ENCODE data around the gene OR7C1.
"Not testable (repeated sequence)": the region's sequence is repeated elsewhere in the genome, so short reads cannot be mapped to it uniquely, and the experiment has no call there.

The OR7C1 gene

DNA sequence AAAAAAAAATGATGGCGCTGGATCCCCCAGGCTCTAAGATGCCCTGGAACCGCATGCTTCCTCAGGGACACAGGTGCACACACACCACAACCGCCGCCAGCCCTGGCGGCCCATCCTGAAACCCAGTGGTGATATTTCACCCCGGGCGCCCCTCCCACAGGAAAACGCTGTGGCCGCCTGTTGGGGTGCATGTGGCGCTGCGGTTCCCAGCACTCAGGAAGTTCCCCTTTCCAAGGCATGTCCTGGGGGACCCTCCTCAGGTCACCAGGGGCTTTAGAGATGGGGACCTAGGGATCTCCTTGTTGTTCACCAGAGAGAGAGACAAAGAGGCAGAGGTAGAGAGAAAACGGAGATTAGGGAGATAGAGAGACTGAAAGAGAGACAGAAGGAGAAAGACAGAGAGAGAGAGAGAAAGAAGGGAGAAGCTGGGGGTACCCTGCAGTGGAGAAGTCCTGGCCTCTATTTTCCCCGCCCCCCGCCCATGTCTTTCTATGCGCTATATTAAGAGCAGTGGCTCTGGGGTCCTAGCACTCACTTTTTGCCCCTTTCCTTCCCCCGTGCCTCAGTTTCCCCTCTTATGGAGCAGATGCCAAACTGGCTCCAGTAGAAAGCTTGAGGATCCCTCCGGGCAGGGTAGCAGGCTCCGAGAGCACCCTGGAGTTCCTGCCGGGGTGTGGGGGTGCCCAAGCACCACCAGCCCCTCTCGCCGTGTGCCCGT lies 59.0 kb downstream of the OR7C1 start:
- Histone ChIP-seq H3K27ac (no peak overlapping the region), H3K4me2 (peak overlapping the region; percentile 83), H4K20me1 (peaks cover 9% of the 10 kb centered on the region)

DNA sequence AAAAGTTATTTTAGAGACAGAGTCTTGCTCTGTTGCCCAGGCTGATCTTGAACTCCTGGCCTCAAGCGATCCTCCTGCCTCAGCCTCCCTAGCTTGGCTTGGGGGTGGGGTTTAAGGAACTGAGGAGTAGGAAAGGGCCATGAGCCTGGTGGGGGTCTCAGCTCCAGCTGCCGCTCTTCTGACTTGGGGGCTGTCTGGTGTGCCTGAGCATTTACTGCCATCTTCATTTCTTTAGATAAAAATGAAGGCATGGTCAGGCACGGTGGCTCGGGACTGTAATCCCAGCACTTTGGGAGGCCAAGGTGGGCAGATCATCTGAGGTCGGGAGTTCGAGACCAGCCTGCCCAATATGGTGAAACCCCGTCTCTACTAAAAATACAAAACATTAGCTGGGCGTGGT lies 59.7 kb downstream of the OR7C1 start:
- Histone ChIP-seq H3K4me1 (peaks cover 72% of the 10 kb centered on the region), H3K4me3 (peak overlapping the region; percentile 55), H3K4me2 (peak overlapping the region; percentile 83)
- not testable (repeated sequence) for H3K27ac ChIP-seq, H4K20me1 ChIP-seq, H3K36me3 ChIP-seq, H3K27me3 ChIP-seq, H3K9me3 ChIP-seq, H3K9ac ChIP-seq

More for the DNA sequence above, 59.0 kb downstream of the OR7C1 start:
- Histone ChIP-seq H3K9ac (no peak overlapping the region; the same call in 1 of the 2 replicates), H3K27me3 (no peaks in the 10 kb centered on the region; the same call in 1 of the 2 replicates), H3K4me1 (peaks cover 69% of the 10 kb centered on the region), H3K4me3 (peak overlapping the region; percentile 55), H3K9me3 (no peaks in the 10 kb centered on the region), H3K36me3 (no peaks in the 10 kb centered on the region)
- TF ChIP-seq Cebpa-rat (IDR thresholded peaks at IDR 0.05), result no peak

DNA sequence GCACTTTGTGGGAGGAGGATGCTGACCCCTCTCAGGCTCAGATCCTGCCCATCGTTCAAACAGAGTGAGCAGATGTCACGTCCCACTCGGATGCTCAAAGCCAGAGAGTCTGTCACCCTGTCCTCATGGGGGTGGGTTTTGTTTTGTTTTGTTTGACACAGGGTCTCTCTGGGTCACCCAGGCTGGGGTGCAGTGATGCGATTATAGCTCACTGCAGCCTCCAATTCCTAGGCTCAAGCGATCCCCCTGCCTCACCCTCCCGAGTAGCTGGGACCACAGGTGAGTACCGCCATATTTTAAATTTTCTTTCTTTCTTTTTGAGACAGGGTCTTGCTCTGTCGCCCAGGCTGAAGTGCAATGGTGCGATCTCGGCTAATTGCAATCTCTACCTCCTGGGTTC lies 60.6 kb downstream of the OR7C1 start:
- TF ChIP-seq Cebpa-rat (IDR thresholded peaks at IDR 0.05), result no peak
- no peak overlapping the region for H3K9ac ChIP-seq
- H4K20me1 ChIP-seq, result peaks cover 9% of the 10 kb centered on the region

DNA sequence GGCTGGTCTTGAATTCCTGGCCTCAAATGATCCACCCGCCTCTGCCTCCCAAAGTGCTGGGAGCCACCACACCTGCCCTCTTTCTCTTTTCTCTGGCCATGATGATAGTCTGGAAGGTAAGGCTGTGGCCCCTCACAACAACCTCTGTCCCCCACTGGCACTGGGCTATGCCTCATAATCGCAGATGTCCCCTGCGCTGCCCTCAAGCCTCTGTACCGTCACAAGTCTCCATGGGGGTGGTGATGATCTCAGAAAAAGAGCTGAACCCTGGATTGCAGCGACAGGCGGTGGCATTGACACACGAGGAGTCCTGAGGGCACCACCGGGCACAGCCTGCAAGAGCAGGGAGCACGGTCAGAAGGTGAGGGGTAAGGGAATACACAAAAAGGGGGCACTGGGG lies 61.3 kb downstream of the OR7C1 start:
- not testable (repeated sequence) for H3K36me3 ChIP-seq, H3K4me3 ChIP-seq, H3K27me3 ChIP-seq, H3K27ac ChIP-seq, H4K20me1 ChIP-seq, H3K9me3 ChIP-seq, H3K9ac ChIP-seq
- Histone ChIP-seq H3K4me1 (peaks cover 61% of the 10 kb centered on the region), H3K4me2 (peak overlapping the region; percentile 83)

More for the DNA sequence above, 60.6 kb downstream of the OR7C1 start:
- H3K4me2 ChIP-seq, result peak overlapping the region; percentile 83
- H3K4me1 ChIP-seq, result peaks cover 68% of the 10 kb centered on the region
- no peak overlapping the region for H3K4me3 ChIP-seq
- H3K36me3 ChIP-seq, result no peaks in the 10 kb centered on the region
- H3K27me3 ChIP-seq, result no peaks in the 10 kb centered on the region; the same call in 1 of the 2 replicates
- H3K27ac ChIP-seq, result no peak overlapping the region
- no peaks in the 10 kb centered on the region for H3K9me3 ChIP-seq

DNA sequence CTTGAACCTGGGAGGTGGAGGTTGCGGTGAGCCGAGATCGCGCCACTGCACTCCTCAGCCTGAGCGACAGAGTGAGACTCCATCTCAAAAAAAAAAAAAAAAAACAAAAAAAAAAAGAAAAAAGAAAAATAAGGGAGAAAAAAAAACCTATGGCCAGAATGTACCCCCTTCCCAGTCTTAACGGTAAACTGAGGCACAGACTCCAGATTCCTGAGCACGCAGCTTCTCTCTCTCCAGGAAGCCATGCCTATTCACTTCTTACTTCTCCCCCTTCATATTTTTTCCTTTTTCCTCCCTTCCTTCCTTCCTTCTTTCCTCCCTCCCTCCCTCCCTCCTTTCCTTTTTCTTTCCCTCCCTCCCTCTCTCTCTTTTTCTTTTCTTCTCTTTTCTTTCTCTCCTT lies 62.0 kb downstream of the OR7C1 start:
- H3K9ac ChIP-seq, result no peak overlapping the region

DNA sequence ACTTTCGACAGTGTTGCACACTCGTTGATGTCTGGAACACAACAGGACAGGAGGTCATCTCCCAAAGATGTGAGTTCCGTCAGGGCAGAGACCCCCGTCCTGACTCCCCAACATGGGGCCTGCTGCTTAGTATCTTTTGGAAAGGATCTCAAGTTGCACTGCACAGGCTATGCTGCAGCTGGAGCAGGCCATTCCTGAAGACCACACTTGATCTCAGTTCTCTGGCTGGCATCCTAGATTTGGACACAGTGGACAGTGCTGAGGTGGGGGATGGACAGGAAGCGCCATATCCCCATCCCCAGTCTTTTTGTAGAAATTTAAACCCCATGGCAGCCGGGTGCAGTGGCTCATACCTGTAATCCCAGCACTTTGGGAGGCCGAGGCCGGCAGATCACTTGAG lies 62.5 kb downstream of the OR7C1 start:
- TF ChIP-seq Cebpa-rat (IDR thresholded peaks at IDR 0.05), result no peak
- H3K4me3 ChIP-seq, result no peak overlapping the region
- no peaks in the 10 kb centered on the region for H3K36me3 ChIP-seq
- peaks cover 51% of the 10 kb centered on the region for H3K4me1 ChIP-seq
- no peak overlapping the region for H3K9ac ChIP-seq
- H3K27me3 ChIP-seq, result no peaks in the 10 kb centered on the region; the same call in 1 of the 2 replicates
- peaks cover 9% of the 10 kb centered on the region for H4K20me1 ChIP-seq
- H3K27ac ChIP-seq, result no peak overlapping the region
- no peak overlapping the region for H3K4me2 ChIP-seq
- H3K9me3 ChIP-seq, result no peaks in the 10 kb centered on the region

More for the DNA sequence above, 62.0 kb downstream of the OR7C1 start:
- H3K9me3 ChIP-seq, result no peaks in the 10 kb centered on the region
- H3K27ac ChIP-seq, result no peak overlapping the region
- H3K4me2 ChIP-seq, result no peak overlapping the region; the same call in 1 of the 2 replicates
- no peak overlapping the region for H3K4me3 ChIP-seq
- peaks cover 9% of the 10 kb centered on the region for H4K20me1 ChIP-seq
- H3K27me3 ChIP-seq, result no peaks in the 10 kb centered on the region; the same call in 1 of the 2 replicates
- no peak for TF ChIP-seq Cebpa-rat (IDR thresholded peaks at IDR 0.05)
- H3K4me1 ChIP-seq, result peaks cover 54% of the 10 kb centered on the region
- no peaks in the 10 kb centered on the region for H3K36me3 ChIP-seq

DNA sequence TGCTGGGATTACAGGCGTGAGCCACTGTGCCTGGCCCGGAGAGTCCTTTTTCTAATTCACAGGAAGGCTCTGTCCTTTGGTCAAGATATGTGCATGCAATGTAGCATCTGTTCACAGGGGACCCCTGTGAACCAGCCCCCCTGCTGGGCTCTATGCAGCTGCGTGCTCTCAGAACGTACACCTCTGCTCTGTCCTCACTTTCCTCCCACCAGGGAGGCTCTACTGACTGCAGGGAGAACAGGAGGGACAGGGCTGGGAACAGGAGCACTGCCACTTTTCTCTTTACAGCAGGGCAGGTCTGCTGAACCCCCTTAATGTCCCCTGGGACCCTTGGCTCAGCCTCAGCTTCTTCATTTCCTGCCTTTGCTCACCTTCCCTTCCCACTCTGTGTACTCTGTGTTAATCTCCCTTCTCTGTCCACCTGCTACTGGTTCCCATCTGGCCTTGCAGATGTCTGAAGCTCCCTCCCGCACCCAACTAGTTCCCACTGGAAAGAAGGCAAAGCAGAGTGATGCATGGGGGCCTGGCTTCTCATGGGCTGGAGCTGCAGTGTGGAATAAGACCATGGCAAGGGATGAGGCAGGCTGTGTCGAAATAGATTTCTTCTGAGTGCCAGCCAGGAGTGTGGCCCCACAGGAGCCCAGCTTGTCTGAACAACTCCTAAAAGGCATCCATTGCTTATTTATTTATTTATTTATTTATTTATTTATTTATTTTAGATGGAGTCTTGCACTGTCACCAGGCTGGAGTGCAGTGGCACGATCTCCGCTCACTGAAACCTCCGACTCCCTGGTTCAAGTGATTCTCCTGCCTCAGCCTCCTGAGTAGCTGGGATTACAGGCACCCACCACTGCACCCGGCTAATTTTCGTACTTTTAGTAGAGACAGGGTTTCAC lies 63.8 kb downstream of the OR7C1 start:
- no peak for TF ChIP-seq Cebpa-rat (IDR thresholded peaks at IDR 0.05)
- Histone ChIP-seq H3K4me1 (peaks cover 41% of the 10 kb centered on the region), H3K27me3 (no peaks in the 10 kb centered on the region), H3K27ac (no peak overlapping the region), H3K9ac (no peak overlapping the region), H3K9me3 (no peaks in the 10 kb centered on the region), H3K4me2 (peak overlapping the region; percentile 56), H3K4me3 (no peak overlapping the region), H3K36me3 (no peaks in the 10 kb centered on the region), H4K20me1 (peaks cover 2% of the 10 kb centered on the region)

DNA sequence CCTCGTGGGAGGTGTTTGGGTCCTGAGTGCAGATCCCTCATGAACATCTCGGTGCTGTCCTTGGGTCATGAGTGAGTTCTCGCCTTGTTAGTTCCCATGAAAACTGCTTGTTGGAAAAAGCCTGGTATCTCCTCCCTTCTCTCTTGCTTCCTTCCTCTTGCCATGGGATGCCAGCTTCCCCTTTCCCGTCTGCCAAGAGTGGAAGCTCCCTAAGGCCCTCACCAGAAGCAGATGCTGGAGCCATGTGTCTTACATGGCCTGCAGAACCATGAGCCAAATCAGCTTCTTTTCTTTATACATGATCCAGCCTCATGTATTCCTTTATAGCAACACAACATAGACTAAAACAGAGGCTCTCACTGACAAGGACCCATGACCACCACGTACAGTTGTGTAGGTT lies 64.8 kb downstream of the OR7C1 start:
- H3K4me2 ChIP-seq, result no peak overlapping the region
- H3K4me3 ChIP-seq, result no peak overlapping the region
- no peaks in the 10 kb centered on the region for H3K27me3 ChIP-seq
- no peaks in the 10 kb centered on the region for H3K9me3 ChIP-seq
- H4K20me1 ChIP-seq, result no peaks in the 10 kb centered on the region; the same call in 1 of the 2 replicates
- no peaks in the 10 kb centered on the region for H3K36me3 ChIP-seq
- H3K27ac ChIP-seq, result no peak overlapping the region
- TF ChIP-seq Cebpa-rat (IDR thresholded peaks at IDR 0.05), result no peak
- no peak overlapping the region for H3K9ac ChIP-seq
- peaks cover 30% of the 10 kb centered on the region for H3K4me1 ChIP-seq

DNA sequence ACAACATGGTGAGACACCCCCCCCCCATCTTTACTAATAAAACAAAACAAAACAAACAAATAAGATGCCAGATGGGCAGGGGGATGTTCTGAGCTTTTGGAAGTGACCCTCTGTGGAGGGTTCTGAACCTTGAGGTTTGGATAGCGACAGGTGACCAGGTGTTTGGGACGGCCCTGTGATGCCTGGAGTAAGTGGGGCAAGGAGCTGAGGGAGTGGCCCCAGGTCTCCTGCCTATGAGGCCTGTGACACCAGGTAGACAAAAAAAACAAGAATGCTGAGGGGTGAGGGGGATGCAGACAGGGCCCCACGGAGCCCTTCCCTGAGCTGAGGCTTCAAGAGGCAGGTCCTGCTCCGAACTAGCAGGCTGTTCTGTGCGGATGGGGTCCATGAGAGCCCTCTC lies 65.8 kb downstream of the OR7C1 start:
- no peak for TF ChIP-seq Cebpa-rat (IDR thresholded peaks at IDR 0.05)
- Histone ChIP-seq H3K27me3 (peaks cover 3% of the 10 kb centered on the region; the same call in 1 of the 2 replicates), H4K20me1 (no peaks in the 10 kb centered on the region), H3K4me3 (no peak overlapping the region), H3K4me2 (no peak overlapping the region), H3K9me3 (no peaks in the 10 kb centered on the region), H3K9ac (no peak overlapping the region), H3K36me3 (no peaks in the 10 kb centered on the region), H3K4me1 (peaks cover 21% of the 10 kb centered on the region), H3K27ac (no peak overlapping the region)

DNA sequence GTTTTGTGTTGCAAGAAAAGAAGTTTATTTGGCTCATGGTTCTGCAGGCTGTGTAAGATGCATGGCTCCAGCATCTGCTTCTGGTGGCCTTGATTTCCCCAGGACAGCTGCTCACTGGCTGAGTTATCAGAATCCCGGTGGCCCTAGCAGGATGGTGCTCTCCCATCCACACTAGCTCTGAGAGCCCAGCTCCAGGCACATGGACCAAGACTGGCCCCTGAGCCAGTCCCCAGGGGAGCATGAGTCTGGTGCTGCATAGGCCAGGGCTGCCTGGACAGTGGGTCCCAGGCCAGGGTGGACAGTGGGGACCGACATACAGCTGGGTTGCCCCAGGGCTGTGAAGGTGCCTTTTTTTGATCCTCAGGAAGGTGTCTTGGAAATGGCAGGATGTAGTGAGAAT lies 67.0 kb downstream of the OR7C1 start:
- no peak overlapping the region for H3K4me3 ChIP-seq
- no peak overlapping the region for H3K4me2 ChIP-seq
- H3K36me3 ChIP-seq, result no peaks in the 10 kb centered on the region
- H3K27ac ChIP-seq, result no peak overlapping the region
- TF ChIP-seq Cebpa-rat (IDR thresholded peaks at IDR 0.05), result no peak
- peaks cover 9% of the 10 kb centered on the region; the same call in 1 of the 2 replicates for H3K27me3 ChIP-seq
- peaks cover 12% of the 10 kb centered on the region for H3K4me1 ChIP-seq
- H3K9ac ChIP-seq, result no peak overlapping the region
- H3K9me3 ChIP-seq, result no peaks in the 10 kb centered on the region
- H4K20me1 ChIP-seq, result no peaks in the 10 kb centered on the region
